GM06990 (cell line): ENCODE results near the gene ACE.

Experiments
- DNase-seq: peaks from one replicate; pipeline ENCODE4 v3.0.0-alpha.2; 2011; ENCODE audit not compliant: insufficient read length; ENCODE audit errors: extremely low read depth
- H3K27me3 ChIP-seq: replicated peaks from 2 replicates; pipeline ENCODE4 v1.6.0; 2011; ENCODE audit warnings: low read length; ENCODE audit not compliant: control insufficient read depth, insufficient read depth
- H3K36me3 ChIP-seq: 2 replicates; pipeline ENCODE4 v1.5.1; 2011; ENCODE audit warnings: low read length; ENCODE audit not compliant: control insufficient read depth, insufficient read depth
- H3K4me3 ChIP-seq: replicated peaks from 2 replicates; pipeline ENCODE4 v1.5.1; 2011; ENCODE audit warnings: low read depth, mild to moderate bottlenecking, control low read depth, low read length
- CTCF ChIP-seq: IDR thresholded peaks from 2 replicates; pipeline ENCODE4 v1.5.1; 2011; ENCODE audit warnings: low read length, control low read depth, mild to moderate bottlenecking, inconsistent platforms; ENCODE audit not compliant: insufficient read depth, poor library complexity, severe bottlenecking

Gene ACE

GRCh38 chr17:63504261-63504660 is 27.4 kb downstream of the ACE start:
- Histone ChIP-seq H3K4me3 (no peak overlapping the region), H3K27me3 (no peaks in the 10 kb centered on the region; the same call in 1 of the 2 replicates), H3K36me3 (no peaks in the 10 kb centered on the region)
- DNase-seq = no peak
- TF ChIP-seq CTCF = no peak

- no peak for DNase-seq
- Histone ChIP-seq H3K36me3 (no peaks in the 10 kb centered on the region), H3K4me3 (no peak overlapping the region), H3K27me3 (no peaks in the 10 kb centered on the region; the same call in 1 of the 2 replicates)
- TF ChIP-seq CTCF = no peak
These were observed 28.5 kb downstream of the ACE start for GRCh38 chr17:63505341-63505740.

- Histone ChIP-seq H3K36me3 (no peaks in the 10 kb centered on the region), H3K27me3 (no peaks in the 10 kb centered on the region), H3K4me3 (no peak overlapping the region)
- no peak for DNase-seq
- TF ChIP-seq CTCF = no peak
These were observed 29.8 kb downstream of the ACE start for GRCh38 chr17:63506627-63507026.

GRCh38 chr17:63511331-63511730 is 34.5 kb downstream of the ACE start:
- no peaks in the 10 kb centered on the region for H3K36me3 ChIP-seq
- DNase-seq = no peak
- no peak overlapping the region for H3K4me3 ChIP-seq
- no peak for TF ChIP-seq CTCF
- no peaks in the 10 kb centered on the region for H3K27me3 ChIP-seq

- TF ChIP-seq CTCF = no peak
- no peaks in the 10 kb centered on the region for H3K27me3 ChIP-seq
- no peak for DNase-seq
- no peak overlapping the region for H3K4me3 ChIP-seq
- no peaks in the 10 kb centered on the region for H3K36me3 ChIP-seq
These were observed 35.5 kb downstream of the ACE start for GRCh38 chr17:63512388-63512787.
